A673 (cell line): ENCODE measurements around the gene NOS3. TPM values are rescaled to one million over a fixed set of nuclear protein-coding genes. Genes with fewer than 3 reads are reported as not detected.

Source experiments
- BruUV-seq: library from RNA; stranded (reverse); fragments of 400-500 nt; replicated peaks from 2 replicates; lab custom pipeline; 2021; lab: Mats Ljungman, UMichigan
- CTCF ChIA-PET: fragments of 300-600 bp; sonication (Branson Sonifier 250); formaldehyde crosslinking; loops from one replicate; lab custom pipeline; 2022; ENCODE audit warnings: antibody characterized with exemption; lab: Charles Lee
- POLR2A ChIA-PET: fragments of 300-600 bp; sonication (Branson Sonifier 250); formaldehyde crosslinking; loops from one replicate; lab custom pipeline; 2022; ENCODE audit warnings: antibody characterized with exemption; ENCODE audit not compliant: low non-redundant PET; lab: Charles Lee
- DNase-seq: peaks from one replicate; pipeline ENCODE4 v3.0.0-alpha.2; 2015; ENCODE audit warnings: low spot score
- H3K27ac ChIP-seq: fragments of 200-600 bp; sonication (generic); 2 replicates; pipeline ENCODE4 v1.5.1; 2016; ENCODE audit warnings: mixed run types, low read depth, mild to moderate bottlenecking, mixed read lengths, antibody characterized with exemption, low read length; ENCODE audit not compliant: poor library complexity, severe bottlenecking
- H3K27me3 ChIP-seq: fragments of 200-600 bp; sonication (generic); replicated peaks from 2 replicates; pipeline ENCODE4 v1.6.1; 2017; ENCODE audit warnings: mixed run types, low read depth, mild to moderate bottlenecking, mixed read lengths, antibody characterized with exemption, low read length; ENCODE audit not compliant: insufficient read depth, poor library complexity
- H3K36me3 ChIP-seq: fragments of 200-600 bp; sonication (generic); 2 replicates; pipeline ENCODE4 v1.6.1; 2016; ENCODE audit warnings: mixed run types, mild to moderate bottlenecking, mixed read lengths, antibody characterized with exemption, low read length; ENCODE audit not compliant: insufficient read depth, poor library complexity, severe bottlenecking
- H3K4me1 ChIP-seq: fragments of 200-600 bp; sonication (generic); 2 replicates; pipeline ENCODE4 v1.6.1; 2017; ENCODE audit warnings: mixed run types, mild to moderate bottlenecking, mixed read lengths, antibody characterized with exemption, low read length; ENCODE audit not compliant: insufficient read depth, poor library complexity, severe bottlenecking
- H3K4me3 ChIP-seq: fragments of 200-600 bp; sonication (generic); 2 replicates; pipeline ENCODE4 v1.5.1; 2016; ENCODE audit warnings: low read depth, mixed run types, mild to moderate bottlenecking, mixed read lengths, low read length; ENCODE audit not compliant: poor library complexity, severe bottlenecking
- H3K9me3 ChIP-seq: fragments of 200-600 bp; sonication (generic); 2 replicates; pipeline ENCODE4 v1.6.1; 2016; ENCODE audit warnings: mixed run types, low read depth, mild to moderate bottlenecking, mixed read lengths, antibody characterized with exemption, low read length; ENCODE audit not compliant: poor library complexity, severe bottlenecking
- CTCF ChIP-seq: fragments of 300-800, 200-600 bp; sonication (generic); conservative IDR thresholded peaks from 2 replicates; pipeline ENCODE4 v1.5.1; 2017; ENCODE audit warnings: low read depth, mild to moderate bottlenecking, antibody characterized with exemption, low read length, moderate library complexity, mixed read lengths
- EZH2 ChIP-seq: fragments of 200-600 bp; sonication (generic); IDR thresholded peaks from 2 replicates; pipeline ENCODE4 v1.6.1; 2017; ENCODE audit warnings: borderline replicate concordance, low read depth, mild to moderate bottlenecking, mixed read lengths, antibody characterized with exemption, low read length; ENCODE audit not compliant: poor library complexity, severe bottlenecking
- intact Hi-C: fragments of 100-400 bp; cut with micrococcal nuclease; formaldehyde crosslinking; loops from one replicate; pipeline ENCODE4 v1.10.0; 2022; ENCODE audit not compliant: unreplicated experiment
- total RNA-seq: library from RNA; stranded (reverse); gene quantifications from 2 replicates; pipeline ENCODE4 v1.2.3, GENCODE V29; 2021

The NOS3 gene
- total RNA-seq, 1 experiment from 2014 or later, result 0.75 TPM

- BruUV-seq, result no TSS peak
- Histone ChIP-seq H3K36me3 (no peaks in the 10 kb centered on the region), H3K4me3 (no peak overlapping the region), H3K9me3 (no peaks in the 10 kb centered on the region), H3K27ac (no peak overlapping the region), H3K27me3 (peaks cover 14% of the 10 kb centered on the region), H3K4me1 (peaks cover 8% of the 10 kb centered on the region)
- ChIA-PET POLR2A (no interaction called here), CTCF (no interaction called here)
- intact Hi-C loops, result no loop called here
- DNase-seq, result no peak
- TF ChIP-seq EZH2 (no peak), CTCF (no peak)
These were observed 33.4 kb upstream of the NOS3 start for GRCh38 chr7:150957133-150958020.

- H3K27ac ChIP-seq, result no peak overlapping the region
- no peak overlapping the region for H3K4me3 ChIP-seq
- H3K4me1 ChIP-seq, result peaks cover 8% of the 10 kb centered on the region
- no peaks in the 10 kb centered on the region for H3K9me3 ChIP-seq
- BruUV-seq, result no TSS peak
- CTCF ChIA-PET, result no interaction called here
- intact Hi-C loops, result no loop called here
- POLR2A ChIA-PET, result no interaction called here
- TF ChIP-seq CTCF, result no peak
- no peak for TF ChIP-seq EZH2
- H3K27me3 ChIP-seq, result peaks cover 14% of the 10 kb centered on the region
- no peak for DNase-seq
- no peaks in the 10 kb centered on the region for H3K36me3 ChIP-seq
These were observed 32.7 kb upstream of the NOS3 start for GRCh38 chr7:150958062-150958552.

GRCh38 chr7:150958597-150958996 lies 32.2 kb upstream of the NOS3 start:
- DNase-seq, result no peak
- Histone ChIP-seq H3K36me3 (no peaks in the 10 kb centered on the region), H3K4me3 (no peak overlapping the region), H3K4me1 (peaks cover 8% of the 10 kb centered on the region), H3K27me3 (peaks cover 14% of the 10 kb centered on the region), H3K9me3 (no peaks in the 10 kb centered on the region), H3K27ac (no peak overlapping the region)
- intact Hi-C loops, result no loop called here
- TF ChIP-seq CTCF (no peak), EZH2 (no peak)
- ChIA-PET CTCF (no interaction called here), POLR2A (interaction anchor here (0.5 kb wide), 1 partner anchor 601 kb away, joined by 4 read pairs; no protein-coding TSS in a partner anchor)
- no TSS peak for BruUV-seq
